Neural progenitor cell (in vitro differentiated cells): ENCODE results near the gene ACLY. TPM values are rescaled to one million over a fixed set of nuclear protein-coding genes. Genes with fewer than 3 reads are reported as not detected.

Experiments
- DNase-seq: peaks from one replicate; pipeline ENCODE4 v3.0.0-alpha.2; 2016; ENCODE audit warnings: low spot score
- H2AFZ ChIP-seq: fragments of 200-600 bp; sonication (generic); replicated peaks from 2 replicates; pipeline ENCODE4 v1.6.1; 2016; ENCODE audit warnings: antibody characterized with exemption
- H3F3A ChIP-seq: fragments of 200-600 bp; sonication (generic); 2 replicates; pipeline ENCODE4 v1.6.1; 2016; ENCODE audit warnings: antibody characterized with exemption, low read depth
- H3K27ac ChIP-seq: fragments of 200-600 bp; sonication (generic); 2 replicates; pipeline ENCODE4 v1.5.1; 2016; ENCODE audit warnings: mild to moderate bottlenecking
- H3K27me3 ChIP-seq: fragments of 200-600 bp; sonication (generic); 2 replicates; pipeline ENCODE4 v1.6.1; 2016; ENCODE audit warnings: mild to moderate bottlenecking, moderate library complexity
- H3K36me3 ChIP-seq: fragments of 200-600 bp; sonication (generic); 2 replicates; pipeline ENCODE4 v1.5.1; 2016
- H3K4me1 ChIP-seq: fragments of 200-600 bp; sonication (generic); 2 replicates; pipeline ENCODE4 v1.6.1; 2016; ENCODE audit warnings: mixed run types
- H3K4me2 ChIP-seq: fragments of 200-600 bp; sonication (generic); 2 replicates; pipeline ENCODE4 v1.6.1; 2016
- H3K4me3 ChIP-seq: fragments of 200-600 bp; sonication (generic); 2 replicates; pipeline ENCODE4 v1.5.1; 2016
- H3K79me2 ChIP-seq: fragments of 200-600 bp; sonication (generic); 2 replicates; pipeline ENCODE4 v1.6.1; 2016; ENCODE audit warnings: low read depth
- H3K9ac ChIP-seq: fragments of 200-600 bp; sonication (generic); 2 replicates; pipeline ENCODE4 v1.6.1; 2016
- H3K9me3 ChIP-seq: fragments of 200-600 bp; sonication (generic); 2 replicates; pipeline ENCODE4 v1.5.1; 2016; ENCODE audit warnings: low read depth
- H4K20me1 ChIP-seq: fragments of 200-600 bp; sonication (generic); 2 replicates; pipeline ENCODE4 v1.6.1; 2016; ENCODE audit warnings: low read depth
- H3K27ac Mint-ChIP-seq: 3 replicates; pipeline ENCODE4 v1.8.0; 2021; ENCODE audit warnings: mixed read lengths
- H3K27me3 Mint-ChIP-seq: 2 replicates; pipeline ENCODE4 v1.8.0; 2022; ENCODE audit warnings: low read depth, mild to moderate bottlenecking, inconsistent platforms, moderate library complexity, mixed read lengths; ENCODE audit not compliant: insufficient read depth
- H3K36me3 Mint-ChIP-seq: 3 replicates; pipeline ENCODE4 v1.8.0; 2021; ENCODE audit warnings: mixed read lengths
- H3K4me1 Mint-ChIP-seq: 3 replicates; pipeline ENCODE4 v1.8.0; 2021; ENCODE audit warnings: mixed read lengths
- H3K4me3 Mint-ChIP-seq: 3 replicates; pipeline ENCODE4 v1.8.0; 2021; ENCODE audit warnings: mild to moderate bottlenecking, moderate library complexity, mixed read lengths
- H3K9me3 Mint-ChIP-seq: 3 replicates; pipeline ENCODE4 v1.8.0; 2020; ENCODE audit warnings: mixed read lengths
- EZH2 ChIP-seq: fragments of 200-600 bp; sonication (generic); IDR thresholded peaks from 2 replicates; pipeline ENCODE4 v1.6.1; 2017; ENCODE audit warnings: antibody characterized with exemption, mild to moderate bottlenecking, moderate library complexity
- EZH2phosphoT487 ChIP-seq: fragments of 200-600 bp; sonication (generic); IDR thresholded peaks from 2 replicates; pipeline ENCODE4 v1.6.1; 2017; ENCODE audit warnings: antibody characterized with exemption
- total RNA-seq: library from RNA; depleted of rRNA; stranded (reverse); fragments of >200 nt; gene quantifications from 2 replicates; pipeline ENCODE4 v1.2.3, GENCODE V29; 2015; ENCODE audit warnings: low replicate concordance
- TF ChIP-seq, protein P1 (sequence below): fragments of 200-600 bp; sonication (generic); IDR thresholded peaks from 2 replicates; pipeline ENCODE4 v1.5.1; 2017; ENCODE audit warnings: antibody characterized with exemption, mild to moderate bottlenecking

Gene ACLY
- total RNA-seq, 1 donor from 2014 or later: 221 TPM

DNA sequence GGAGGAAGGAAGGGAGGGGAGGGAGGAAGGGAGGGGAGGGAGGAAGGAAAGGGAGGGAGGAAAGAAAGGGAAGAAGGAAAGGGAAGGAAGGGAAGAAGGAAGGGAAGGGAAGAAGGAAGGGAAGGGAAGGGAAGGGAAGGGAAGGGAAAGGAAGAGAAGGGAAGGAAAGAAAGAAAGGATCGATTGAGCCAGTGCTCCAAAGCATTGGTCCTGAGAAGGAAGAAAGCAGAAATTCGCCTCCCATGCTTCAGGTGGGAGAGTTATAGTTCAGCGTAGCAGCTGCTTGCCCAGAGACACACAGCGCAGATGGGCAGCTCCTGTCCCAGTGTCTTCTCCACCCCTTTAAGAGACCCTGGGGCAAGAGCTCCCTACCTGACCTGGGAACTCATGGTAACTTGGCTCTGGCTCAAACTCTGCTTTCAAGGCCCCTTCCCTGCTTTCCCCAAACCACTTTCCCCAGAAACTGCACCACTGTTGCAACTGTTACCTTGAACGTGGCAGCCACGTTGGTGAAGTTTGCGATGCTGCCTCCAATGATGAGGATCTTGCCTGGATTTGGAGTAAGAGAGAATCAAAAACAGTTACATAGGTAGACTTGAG, 14.4 kb downstream of the ACLY start:
- TF ChIP-seq, protein P1, sequence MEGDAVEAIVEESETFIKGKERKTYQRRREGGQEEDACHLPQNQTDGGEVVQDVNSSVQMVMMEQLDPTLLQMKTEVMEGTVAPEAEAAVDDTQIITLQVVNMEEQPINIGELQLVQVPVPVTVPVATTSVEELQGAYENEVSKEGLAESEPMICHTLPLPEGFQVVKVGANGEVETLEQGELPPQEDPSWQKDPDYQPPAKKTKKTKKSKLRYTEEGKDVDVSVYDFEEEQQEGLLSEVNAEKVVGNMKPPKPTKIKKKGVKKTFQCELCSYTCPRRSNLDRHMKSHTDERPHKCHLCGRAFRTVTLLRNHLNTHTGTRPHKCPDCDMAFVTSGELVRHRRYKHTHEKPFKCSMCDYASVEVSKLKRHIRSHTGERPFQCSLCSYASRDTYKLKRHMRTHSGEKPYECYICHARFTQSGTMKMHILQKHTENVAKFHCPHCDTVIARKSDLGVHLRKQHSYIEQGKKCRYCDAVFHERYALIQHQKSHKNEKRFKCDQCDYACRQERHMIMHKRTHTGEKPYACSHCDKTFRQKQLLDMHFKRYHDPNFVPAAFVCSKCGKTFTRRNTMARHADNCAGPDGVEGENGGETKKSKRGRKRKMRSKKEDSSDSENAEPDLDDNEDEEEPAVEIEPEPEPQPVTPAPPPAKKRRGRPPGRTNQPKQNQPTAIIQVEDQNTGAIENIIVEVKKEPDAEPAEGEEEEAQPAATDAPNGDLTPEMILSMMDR: no peak
- TF ChIP-seq EZH2: no peak
- TF ChIP-seq EZH2phosphoT487: no peak
- Histone ChIP-seq H2AFZ (no peak overlapping the region), H3K27me3 (no peaks in the 10 kb centered on the region), H3K4me2 (no peak overlapping the region), H3K79me2 (peaks cover under 1% of the 10 kb centered on the region), H3K9me3 (no peaks in the 10 kb centered on the region), H4K20me1 (peaks cover 16% of the 10 kb centered on the region), H3K4me1 (no peaks in the 10 kb centered on the region), H3K9ac (no peak overlapping the region), H3K36me3 (peaks cover 4% of the 10 kb centered on the region), H3K4me3 (no peak overlapping the region), H3F3A (peaks cover 6% of the 10 kb centered on the region), H3K27ac (no peak overlapping the region)
- Mint-ChIP-seq H3K4me3 (no peak overlapping the region), H3K9me3 (no peaks in the 10 kb centered on the region), H3K4me1 (peaks cover 6% of the 10 kb centered on the region), H3K36me3 (peaks cover 37% of the 10 kb centered on the region), H3K27ac (no peak overlapping the region), H3K27me3 (peaks cover 8% of the 10 kb centered on the region)
- DNase-seq: no peak

DNA sequence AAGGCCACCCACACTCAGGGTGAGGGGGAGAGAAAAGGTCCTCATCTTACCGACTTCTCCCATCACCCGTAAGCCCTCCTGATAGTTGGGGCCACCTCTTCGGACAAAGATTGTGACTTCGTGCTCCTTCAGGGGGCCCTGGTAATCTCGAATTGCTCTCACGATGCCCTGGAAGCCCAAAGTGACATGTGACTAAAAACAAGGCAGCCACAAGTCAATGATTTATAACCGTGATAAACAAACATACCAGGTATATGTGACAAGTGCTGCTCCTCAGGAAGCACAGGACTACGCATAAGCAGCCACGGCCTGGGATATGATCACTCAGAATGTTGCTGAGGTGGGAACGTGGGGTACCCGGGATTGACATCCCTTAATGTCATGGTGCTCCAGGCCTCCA, 17.1 kb downstream of the ACLY start:
- H3K4me3 Mint-ChIP-seq: no peak overlapping the region
- peaks cover 8% of the 10 kb centered on the region for H3K27me3 Mint-ChIP-seq
- H3K9me3 ChIP-seq: no peaks in the 10 kb centered on the region
- peaks cover 8% of the 10 kb centered on the region for H4K20me1 ChIP-seq
- peaks cover 11% of the 10 kb centered on the region for H3F3A ChIP-seq
- H3K36me3 ChIP-seq: peaks cover 4% of the 10 kb centered on the region
- H3K9ac ChIP-seq: no peak overlapping the region
- H3K4me1 ChIP-seq: no peaks in the 10 kb centered on the region
- TF ChIP-seq EZH2 (no peak), EZH2phosphoT487 (no peak)
- TF ChIP-seq, protein P1: no peak
- H2AFZ ChIP-seq: no peak overlapping the region
- H3K27ac ChIP-seq: no peak overlapping the region
- H3K27ac Mint-ChIP-seq: no peak overlapping the region
- no peak overlapping the region for H3K4me3 ChIP-seq
- H3K9me3 Mint-ChIP-seq: no peaks in the 10 kb centered on the region
- H3K27me3 ChIP-seq: no peaks in the 10 kb centered on the region
- H3K79me2 ChIP-seq: no peaks in the 10 kb centered on the region
- H3K4me1 Mint-ChIP-seq: no peaks in the 10 kb centered on the region
- H3K4me2 ChIP-seq: no peak overlapping the region
- DNase-seq: no peak
- peaks cover 38% of the 10 kb centered on the region for H3K36me3 Mint-ChIP-seq

DNA sequence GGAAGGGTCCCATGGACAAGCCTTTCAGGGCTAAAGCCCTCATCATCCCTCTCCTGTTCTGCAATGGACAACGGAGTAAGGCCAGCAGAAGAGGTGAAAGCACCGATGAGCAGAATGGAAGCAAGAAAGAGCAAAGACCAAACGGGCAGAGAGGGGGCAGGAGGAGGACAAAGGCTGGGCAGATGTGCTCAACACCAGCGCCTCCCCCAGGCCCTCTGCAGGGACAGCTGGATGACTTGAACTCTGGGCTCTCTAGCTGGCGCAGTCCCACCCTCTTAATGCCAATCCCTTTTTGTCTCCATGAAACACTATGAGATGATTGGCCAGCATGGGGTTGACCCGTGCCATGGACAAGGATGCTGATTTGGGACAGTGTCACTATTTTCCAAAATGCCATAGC, 22.0 kb downstream of the ACLY start:
- Histone ChIP-seq H3K4me3 (no peak overlapping the region), H2AFZ (no peak overlapping the region), H3K79me2 (no peaks in the 10 kb centered on the region), H4K20me1 (peaks cover 8% of the 10 kb centered on the region), H3K4me2 (no peak overlapping the region), H3F3A (peaks cover 5% of the 10 kb centered on the region), H3K36me3 (peaks cover 4% of the 10 kb centered on the region), H3K9ac (no peak overlapping the region), H3K27ac (no peak overlapping the region), H3K27me3 (no peaks in the 10 kb centered on the region), H3K4me1 (no peaks in the 10 kb centered on the region), H3K9me3 (no peaks in the 10 kb centered on the region)
- H3K27me3 Mint-ChIP-seq: peaks cover 10% of the 10 kb centered on the region
- H3K4me1 Mint-ChIP-seq: peaks cover 10% of the 10 kb centered on the region
- TF ChIP-seq EZH2 (no peak), EZH2phosphoT487 (no peak)
- TF ChIP-seq, protein P1: no peak
- no peak overlapping the region for H3K4me3 Mint-ChIP-seq
- peaks cover 50% of the 10 kb centered on the region for H3K36me3 Mint-ChIP-seq
- H3K9me3 Mint-ChIP-seq: no peaks in the 10 kb centered on the region
- peak overlapping the region; percentile 34 for H3K27ac Mint-ChIP-seq
- DNase-seq: no peak
